SK-N-SH (cell line): ENCODE results near the gene CHSY3. TPM values are rescaled to one million over a fixed set of nuclear protein-coding genes. Genes with fewer than 3 reads are reported as not detected.

Experiments
- CTCF ChIA-PET: fragments of 300-600, 350-600 bp; formaldehyde crosslinking; extraction: SDS; loops from one replicate; lab custom pipeline; 2021; lab: Yijun Ruan, JAX
- POLR2A ChIA-PET: fragments of 350-600 bp; sonication (Branson Sonifier 250); formaldehyde crosslinking; extraction: SDS; loops from one replicate; lab custom pipeline; 2020; ENCODE audit warnings: antibody characterized with exemption, inconsistent platforms; lab: Yijun Ruan, JAX
- DNase-seq: peaks from one replicate; pipeline ENCODE4 v3.0.0; 2012
- H2AFZ ChIP-seq: fragments of 200-600 bp; sonication (generic); 2 replicates; pipeline ENCODE4 v1.8.1; 2016; ENCODE audit warnings: antibody characterized with exemption, mild to moderate bottlenecking, low read depth
- H3F3A ChIP-seq: fragments of 200-600 bp; sonication (generic); replicated peaks from 2 replicates; pipeline ENCODE3; 2016; ENCODE audit warnings: antibody characterized with exemption, mild to moderate bottlenecking; ENCODE audit not compliant: insufficient read depth
- H3K27ac ChIP-seq, 2 experiments: fragments of 200-500 bp in 1 of 2; fragments of 200-600 bp in 1 of 2; sonication (Bioruptor generic) in 1 of 2; sonication (generic), shearing (Covaris generic) in 1 of 2; 2 replicates each; pipeline versions ENCODE4 v1.5.1 to v1.6.1; 2014 to 2016; ENCODE audit warnings: low read depth in 2 of 2, inconsistent platforms in 1 of 2, low read length in 1 of 2, mild to moderate bottlenecking in 1 of 2, mixed read lengths in 1 of 2
- H3K27me3 ChIP-seq: fragments of 200-600 bp; sonication (generic), shearing (Covaris generic); 2 replicates; pipeline ENCODE4 v1.6.1; 2016; ENCODE audit warnings: mixed run types; ENCODE audit not compliant: insufficient read depth
- H3K36me3 ChIP-seq, 2 experiments: fragments of 200-500 bp in 1 of 2; fragments of 200-600 bp in 1 of 2; sonication (Bioruptor generic) in 1 of 2; sonication (generic) in 1 of 2; replicated peaks in 1 of 2; 2 replicates each; pipeline versions ENCODE3 to v1.5.1; 2014 to 2016; ENCODE audit warnings: low read length in 1 of 2, mild to moderate bottlenecking in 1 of 2; ENCODE audit not compliant: insufficient read depth in 2 of 2, control insufficient read depth in 1 of 2
- H3K4me1 ChIP-seq, 2 experiments: fragments of 200-500 bp in 1 of 2; fragments of 200-600 bp in 1 of 2; sonication (Bioruptor generic) in 1 of 2; sonication (generic), shearing (Covaris generic) in 1 of 2; 2 replicates each; pipeline versions ENCODE4 v1.5.1 to v1.6.1; 2014 to 2016; ENCODE audit warnings: low read depth in 1 of 2, low read length in 1 of 2, mixed run types in 1 of 2; ENCODE audit not compliant: insufficient read depth in 2 of 2, control insufficient read depth in 1 of 2
- H3K4me2 ChIP-seq: fragments of 200-600 bp; sonication (generic), shearing (Covaris generic); 2 replicates; pipeline ENCODE4 v1.6.1; 2017; ENCODE audit warnings: mixed run types
- H3K4me3 ChIP-seq, 2 experiments: fragments of 200-500 bp in 1 of 2; fragments of 200-600 bp in 1 of 2; sonication (Bioruptor generic) in 1 of 2; sonication (generic), shearing (Covaris generic) in 1 of 2; 2 replicates each; pipeline versions ENCODE4 v1.5.1 to v1.8.1; 2014 to 2016; ENCODE audit warnings: low read depth in 2 of 2, inconsistent platforms in 1 of 2, low read length in 1 of 2, mild to moderate bottlenecking in 1 of 2, mixed read lengths in 1 of 2, moderate library complexity in 1 of 2
- H3K79me2 ChIP-seq: fragments of 200-600 bp; sonication (generic); 2 replicates; pipeline ENCODE4 v1.8.1; 2017; ENCODE audit warnings: mild to moderate bottlenecking; ENCODE audit not compliant: insufficient read depth
- H3K9ac ChIP-seq: fragments of 200-600 bp; sonication (generic); 2 replicates; pipeline ENCODE4 v1.6.1; 2017; ENCODE audit warnings: mixed run types
- H3K9me2 ChIP-seq: fragments of 200-600 bp; sonication (generic); 2 replicates; pipeline ENCODE4 v1.6.1; 2017; ENCODE audit warnings: mixed run types
- H3K9me3 ChIP-seq: fragments of 200-600 bp; sonication (generic); 2 replicates; pipeline ENCODE4 v1.6.1; 2017; ENCODE audit warnings: mixed run types, mild to moderate bottlenecking, moderate library complexity
- H4K20me1 ChIP-seq: fragments of 200-600 bp; sonication (generic); 2 replicates; pipeline ENCODE4 v1.6.1; 2017; ENCODE audit warnings: mild to moderate bottlenecking, mixed run types; ENCODE audit not compliant: insufficient read depth
- CHD2 ChIP-seq: fragments of 150-350 bp; IDR thresholded peaks from 2 replicates; pipeline ENCODE4 v1.6.1; 2018; ENCODE audit warnings: low read length; ENCODE audit not compliant: partially characterized antibody
- EP300 ChIP-seq, 2 experiments: IDR thresholded peaks; 2 replicates each; pipeline versions ENCODE4 v1.4.0 to v1.6.1; 2012; ENCODE audit warnings: borderline replicate concordance in 1 of 2, low read depth in 1 of 2, low read length in 1 of 2
- EZH2phosphoT487 ChIP-seq: fragments of 200-600 bp; sonication (generic); IDR thresholded peaks from 2 replicates; pipeline ENCODE4 v1.6.1; 2017; ENCODE audit warnings: low read depth, mixed run types, mild to moderate bottlenecking, antibody characterized with exemption, moderate library complexity, borderline replicate concordance
- FOXJ3 ChIP-seq: sonication (generic); formaldehyde crosslinking; IDR thresholded peaks from 2 replicates; pipeline ENCODE4 v1.5.1; 2020; ENCODE audit warnings: mild to moderate bottlenecking, missing genetic modification reagents
- GABPA ChIP-seq: IDR thresholded peaks from 2 replicates; pipeline ENCODE4 v1.4.0; 2012; ENCODE audit warnings: low read depth, mild to moderate bottlenecking
- JUND ChIP-seq: IDR thresholded peaks from 2 replicates; pipeline ENCODE4 v1.4.0; 2012
- MEF2A ChIP-seq: IDR thresholded peaks from 2 replicates; pipeline ENCODE4 v1.4.0; 2012; ENCODE audit warnings: low read depth, borderline replicate concordance
- MXI1 ChIP-seq: IDR thresholded peaks from 2 replicates; pipeline ENCODE4 v1.6.1; 2012; ENCODE audit warnings: mild to moderate bottlenecking, low read depth, low read length, improper control_type of control experiment
- NFIC ChIP-seq: IDR thresholded peaks from 2 replicates; pipeline ENCODE4 v1.4.0; 2012; ENCODE audit warnings: borderline replicate concordance
- POLR2AphosphoS5 ChIP-seq: IDR thresholded peaks from 2 replicates; pipeline ENCODE4 v1.6.1; 2012; ENCODE audit warnings: low read depth, low read length
- RAD21 ChIP-seq: IDR thresholded peaks from 2 replicates; pipeline ENCODE4 v1.6.1; 2012; ENCODE audit warnings: mild to moderate bottlenecking, low read length
- RCOR1 ChIP-seq: fragments of 150-350 bp; IDR thresholded peaks from 2 replicates; pipeline ENCODE4 v1.6.1; 2017; ENCODE audit warnings: antibody characterized with exemption, low read length
- RFX5 ChIP-seq: IDR thresholded peaks from 2 replicates; pipeline ENCODE4 v1.6.1; 2012; ENCODE audit warnings: mild to moderate bottlenecking, improper control_type of control experiment, low read length
- RXRA ChIP-seq: IDR thresholded peaks from 2 replicates; pipeline ENCODE4 v1.4.0; 2012; ENCODE audit warnings: low read depth, mild to moderate bottlenecking, borderline replicate concordance
- YY1 ChIP-seq: IDR thresholded peaks from 2 replicates; pipeline ENCODE4 v1.4.0; 2012; ENCODE audit warnings: low read depth, mild to moderate bottlenecking
- WGBS: methylation state at CpG from one replicate; pipeline ENCODE4 v1.1.6; 2017; ENCODE audit warnings: low lambda C conversion rate; 5-methylcytosine and 5-hydroxymethylcytosine counted together
- polyA plus RNA-seq, 3 experiments: library from polyadenylated mRNA; depleted of rRNA; stranded (reverse); fragments of >200 nt; gene quantifications; 2 replicates each; pipeline ENCODE4 v1.2.3, GENCODE V29; 2012
- TF ChIP-seq, protein P1 (sequence below): IDR thresholded peaks from 2 replicates; pipeline ENCODE4 v1.6.1; 2012; ENCODE audit warnings: mild to moderate bottlenecking, low read depth, low read length, moderate library complexity
- TF ChIP-seq, protein P2 (sequence below): fragments of 150-350 bp; IDR thresholded peaks from 2 replicates; pipeline ENCODE4 v1.6.1; 2017; ENCODE audit warnings: antibody characterized with exemption, low read length, low read depth, borderline replicate concordance
- TF ChIP-seq, protein P3 (sequence below): IDR thresholded peaks from 2 replicates; pipeline ENCODE4 v1.4.0; 2012; ENCODE audit warnings: low read depth, borderline replicate concordance

CHSY3 gene
- polyA plus RNA-seq, 1 of the 3 experiments (the other 2 are of a cell fraction): not detected

DNA sequence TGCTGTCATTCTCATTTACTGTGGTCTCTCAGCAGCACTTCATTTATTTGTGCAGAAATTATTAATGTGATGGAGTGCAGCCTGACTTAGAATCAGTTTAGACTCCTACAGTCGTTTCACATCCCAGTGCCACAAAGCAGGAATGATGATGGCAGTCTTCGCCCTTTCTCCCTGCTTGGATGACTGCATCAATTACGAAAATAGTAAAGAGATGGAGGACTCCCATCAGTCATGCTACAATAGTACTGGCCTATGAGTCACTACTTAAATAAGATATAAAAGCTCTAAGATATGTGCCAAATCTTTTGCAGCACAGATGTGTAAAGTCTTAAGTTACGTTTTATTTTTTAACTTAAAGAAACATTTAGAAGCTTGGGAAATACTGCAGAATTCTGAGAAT lies 263.9 kb downstream of the CHSY3 start (continued):
- TF ChIP-seq, protein P1, sequence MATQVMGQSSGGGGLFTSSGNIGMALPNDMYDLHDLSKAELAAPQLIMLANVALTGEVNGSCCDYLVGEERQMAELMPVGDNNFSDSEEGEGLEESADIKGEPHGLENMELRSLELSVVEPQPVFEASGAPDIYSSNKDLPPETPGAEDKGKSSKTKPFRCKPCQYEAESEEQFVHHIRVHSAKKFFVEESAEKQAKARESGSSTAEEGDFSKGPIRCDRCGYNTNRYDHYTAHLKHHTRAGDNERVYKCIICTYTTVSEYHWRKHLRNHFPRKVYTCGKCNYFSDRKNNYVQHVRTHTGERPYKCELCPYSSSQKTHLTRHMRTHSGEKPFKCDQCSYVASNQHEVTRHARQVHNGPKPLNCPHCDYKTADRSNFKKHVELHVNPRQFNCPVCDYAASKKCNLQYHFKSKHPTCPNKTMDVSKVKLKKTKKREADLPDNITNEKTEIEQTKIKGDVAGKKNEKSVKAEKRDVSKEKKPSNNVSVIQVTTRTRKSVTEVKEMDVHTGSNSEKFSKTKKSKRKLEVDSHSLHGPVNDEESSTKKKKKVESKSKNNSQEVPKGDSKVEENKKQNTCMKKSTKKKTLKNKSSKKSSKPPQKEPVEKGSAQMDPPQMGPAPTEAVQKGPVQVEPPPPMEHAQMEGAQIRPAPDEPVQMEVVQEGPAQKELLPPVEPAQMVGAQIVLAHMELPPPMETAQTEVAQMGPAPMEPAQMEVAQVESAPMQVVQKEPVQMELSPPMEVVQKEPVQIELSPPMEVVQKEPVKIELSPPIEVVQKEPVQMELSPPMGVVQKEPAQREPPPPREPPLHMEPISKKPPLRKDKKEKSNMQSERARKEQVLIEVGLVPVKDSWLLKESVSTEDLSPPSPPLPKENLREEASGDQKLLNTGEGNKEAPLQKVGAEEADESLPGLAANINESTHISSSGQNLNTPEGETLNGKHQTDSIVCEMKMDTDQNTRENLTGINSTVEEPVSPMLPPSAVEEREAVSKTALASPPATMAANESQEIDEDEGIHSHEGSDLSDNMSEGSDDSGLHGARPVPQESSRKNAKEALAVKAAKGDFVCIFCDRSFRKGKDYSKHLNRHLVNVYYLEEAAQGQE: no peak
- TF ChIP-seq JUND (no peak), EP300 (IDR thresholded peaks at IDR 0.05; ENCODE audit: borderline replicate concordance in 1 of 2, low read depth in 1 of 2, low read length in 1 of 2) (no peak)
- TF ChIP-seq, all 33 proteins: peak for 0

DNA sequence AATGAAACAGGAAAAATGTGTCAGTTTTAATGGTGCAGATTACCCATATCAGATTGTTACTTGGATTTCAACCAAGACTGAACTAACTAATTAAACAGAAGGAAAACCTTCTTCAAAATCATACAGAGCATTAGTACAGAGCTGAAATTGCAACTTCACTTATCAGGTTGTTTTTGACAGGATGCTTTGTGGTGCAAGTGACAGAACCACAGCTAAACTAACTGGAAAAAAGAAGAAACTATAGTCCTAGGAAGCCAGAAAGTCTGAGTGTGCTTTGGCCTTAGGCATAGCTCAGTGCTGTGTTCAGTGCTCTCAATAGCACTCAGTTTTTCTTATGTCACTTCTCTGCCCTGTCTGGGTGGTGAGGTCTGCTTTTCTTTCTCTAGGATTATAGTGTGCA lies 267.4 kb downstream of the CHSY3 start:
- no peak overlapping the region for H3K27ac ChIP-seq
- H3K4me1 ChIP-seq: no peaks in the 10 kb centered on the region
- CTCF ChIA-PET: no interaction called here
- no peaks in the 10 kb centered on the region for H3K9me2 ChIP-seq
- no peak overlapping the region for H3K9ac ChIP-seq
- H3K36me3 ChIP-seq: no peaks in the 10 kb centered on the region
- H2AFZ ChIP-seq: no peak overlapping the region
- H3F3A ChIP-seq: no peaks in the 10 kb centered on the region
- no peak for TF ChIP-seq CHD2
- TF ChIP-seq NFIC: no peak
- no peak for TF ChIP-seq MXI1
- TF ChIP-seq POLR2AphosphoS5: no peak
- TF ChIP-seq YY1: no peak
- TF ChIP-seq RCOR1: no peak
- TF ChIP-seq RFX5: no peak
- no peak for TF ChIP-seq EZH2phosphoT487
- TF ChIP-seq MEF2A: no peak
- no peaks in the 10 kb centered on the region for H3K27me3 ChIP-seq
- POLR2A ChIA-PET: no interaction called here
- H3K4me3 ChIP-seq: no peak overlapping the region
- H3K4me2 ChIP-seq: no peak overlapping the region
- H3K79me2 ChIP-seq: no peaks in the 10 kb centered on the region; the same call in 1 of the 2 replicates
- no peaks in the 10 kb centered on the region for H3K9me3 ChIP-seq
- DNase-seq: no peak
- no peaks in the 10 kb centered on the region for H4K20me1 ChIP-seq

DNA sequence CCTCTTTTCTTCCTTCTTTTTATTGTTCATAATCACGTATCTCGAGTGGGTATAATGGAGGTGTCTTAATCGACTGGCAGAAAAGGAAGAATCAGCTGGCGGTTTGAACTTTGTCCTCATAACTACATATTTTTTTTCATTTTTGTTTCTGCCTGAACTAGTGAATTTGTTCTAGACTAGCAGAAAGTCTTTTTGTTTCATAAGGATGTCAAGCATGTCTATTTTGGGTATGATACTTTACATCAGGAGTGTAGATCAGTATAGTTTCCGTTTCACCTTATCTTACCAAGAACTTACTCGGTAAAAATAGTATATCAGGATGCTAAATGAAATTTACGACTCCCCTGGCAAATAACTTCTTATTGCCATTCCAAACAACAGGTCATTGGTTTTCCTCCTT lies 278.9 kb downstream of the CHSY3 start:
- H3F3A ChIP-seq: no peaks in the 10 kb centered on the region
- no peaks in the 10 kb centered on the region for H4K20me1 ChIP-seq
- no peak overlapping the region for H3K4me3 ChIP-seq
- no peaks in the 10 kb centered on the region for H3K79me2 ChIP-seq
- H2AFZ ChIP-seq: no peak overlapping the region
- CTCF ChIA-PET: interaction anchor here (1.3 kb wide), 1 partner anchor 16 kb away, joined by 3 read pairs; no protein-coding TSS in a partner anchor
- H3K9me2 ChIP-seq: no peaks in the 10 kb centered on the region
- no peak overlapping the region for H3K9ac ChIP-seq
- H3K27me3 ChIP-seq: no peaks in the 10 kb centered on the region; the same call in 1 of the 2 replicates
- no peaks in the 10 kb centered on the region for H3K4me1 ChIP-seq
- no peaks in the 10 kb centered on the region for H3K36me3 ChIP-seq
- whole genome bisulfite sequencing: 5% methylated on average over 7 of the region's 7 CpGs
- H3K27ac ChIP-seq: no peak overlapping the region
- POLR2A ChIA-PET: no interaction called here
- DNase-seq: no peak
- no peaks in the 10 kb centered on the region for H3K9me3 ChIP-seq
- H3K4me2 ChIP-seq: no peak overlapping the region
- TF ChIP-seq, protein P1: no peak
- no peak for TF ChIP-seq MEF2A
- no peak for TF ChIP-seq GABPA
- TF ChIP-seq RXRA: no peak
- no peak for TF ChIP-seq RAD21
- no peak for TF ChIP-seq POLR2AphosphoS5
- TF ChIP-seq FOXJ3: no peak
- TF ChIP-seq, protein P2, sequence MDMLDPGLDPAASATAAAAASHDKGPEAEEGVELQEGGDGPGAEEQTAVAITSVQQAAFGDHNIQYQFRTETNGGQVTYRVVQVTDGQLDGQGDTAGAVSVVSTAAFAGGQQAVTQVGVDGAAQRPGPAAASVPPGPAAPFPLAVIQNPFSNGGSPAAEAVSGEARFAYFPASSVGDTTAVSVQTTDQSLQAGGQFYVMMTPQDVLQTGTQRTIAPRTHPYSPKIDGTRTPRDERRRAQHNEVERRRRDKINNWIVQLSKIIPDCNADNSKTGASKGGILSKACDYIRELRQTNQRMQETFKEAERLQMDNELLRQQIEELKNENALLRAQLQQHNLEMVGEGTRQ: no peak
- TF ChIP-seq NFIC: no peak
- TF ChIP-seq, protein P3, sequence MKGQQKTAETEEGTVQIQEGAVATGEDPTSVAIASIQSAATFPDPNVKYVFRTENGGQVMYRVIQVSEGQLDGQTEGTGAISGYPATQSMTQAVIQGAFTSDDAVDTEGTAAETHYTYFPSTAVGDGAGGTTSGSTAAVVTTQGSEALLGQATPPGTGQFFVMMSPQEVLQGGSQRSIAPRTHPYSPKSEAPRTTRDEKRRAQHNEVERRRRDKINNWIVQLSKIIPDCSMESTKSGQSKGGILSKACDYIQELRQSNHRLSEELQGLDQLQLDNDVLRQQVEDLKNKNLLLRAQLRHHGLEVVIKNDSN: no peak
